ENCODE data around the gene CAPN1. TPM values are rescaled to one million over a fixed set of nuclear protein-coding genes. Genes with fewer than 3 reads are reported as not detected.

Gene CAPN1
- total and polyA plus RNA-seq, 12 donors, result 61.6 to 110 (median 84.8) TPM

DNA sequence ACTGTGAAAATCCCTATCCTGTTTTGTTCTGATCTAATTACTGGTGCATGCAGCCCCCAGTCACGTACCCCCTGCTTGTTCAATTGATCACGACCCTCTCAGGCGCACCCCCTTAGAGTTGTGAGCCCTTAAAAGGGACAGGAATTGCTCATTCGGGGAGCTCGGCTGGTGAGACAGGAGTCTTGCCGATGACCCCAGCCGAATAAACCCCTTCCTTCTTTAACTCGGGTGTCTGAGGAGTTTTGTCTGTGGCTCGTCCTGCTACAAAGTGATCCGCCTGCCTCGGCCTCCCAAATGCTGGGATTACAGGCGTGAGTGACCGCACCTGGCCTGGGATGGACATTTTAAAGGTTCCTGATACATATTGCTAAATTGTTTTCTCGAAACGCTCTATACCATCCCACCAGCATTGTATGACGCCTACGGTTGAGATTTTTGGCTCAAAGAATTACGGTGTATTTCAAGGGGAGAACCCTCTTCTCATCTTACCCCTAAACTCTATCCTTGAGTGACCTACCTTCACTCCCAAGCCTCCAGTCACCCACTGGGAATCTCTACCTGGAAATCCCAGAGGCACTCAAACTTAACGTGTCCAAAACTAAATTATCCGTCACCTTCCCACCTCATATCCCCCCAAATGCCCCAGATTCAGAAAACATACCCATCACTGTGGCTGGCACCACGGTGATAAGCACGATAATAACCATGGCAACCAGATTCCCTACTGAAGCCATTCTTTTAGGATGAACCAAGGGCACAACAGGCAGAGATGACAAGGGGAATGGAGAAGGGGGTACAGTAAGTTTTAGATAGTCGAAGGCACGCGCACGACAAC, 79.2 kb downstream of the CAPN1 start:
- peak overlapping the region; percentile 51 to 90 (median 74) for H3K4me3 ChIP-seq
- 62 to 64% methylated on average over 26 of the region's 26 CpGs for WGBS, 2 donors
- peak overlapping the region; percentile 63 to 96 (median 90) for H3K27ac ChIP-seq
- H3K36me3 ChIP-seq, result no peaks in the 10 kb centered on the region
- H3K9me3 ChIP-seq, result no peaks in the 10 kb centered on the region
- H3K4me1 ChIP-seq, result peaks cover 4 to 21% (median 11%) of the 10 kb centered on the region in 9 donors
- ATAC-seq, result peak in 1 of 8 donors; percentile 1
- TF ChIP-seq, protein P1, sequence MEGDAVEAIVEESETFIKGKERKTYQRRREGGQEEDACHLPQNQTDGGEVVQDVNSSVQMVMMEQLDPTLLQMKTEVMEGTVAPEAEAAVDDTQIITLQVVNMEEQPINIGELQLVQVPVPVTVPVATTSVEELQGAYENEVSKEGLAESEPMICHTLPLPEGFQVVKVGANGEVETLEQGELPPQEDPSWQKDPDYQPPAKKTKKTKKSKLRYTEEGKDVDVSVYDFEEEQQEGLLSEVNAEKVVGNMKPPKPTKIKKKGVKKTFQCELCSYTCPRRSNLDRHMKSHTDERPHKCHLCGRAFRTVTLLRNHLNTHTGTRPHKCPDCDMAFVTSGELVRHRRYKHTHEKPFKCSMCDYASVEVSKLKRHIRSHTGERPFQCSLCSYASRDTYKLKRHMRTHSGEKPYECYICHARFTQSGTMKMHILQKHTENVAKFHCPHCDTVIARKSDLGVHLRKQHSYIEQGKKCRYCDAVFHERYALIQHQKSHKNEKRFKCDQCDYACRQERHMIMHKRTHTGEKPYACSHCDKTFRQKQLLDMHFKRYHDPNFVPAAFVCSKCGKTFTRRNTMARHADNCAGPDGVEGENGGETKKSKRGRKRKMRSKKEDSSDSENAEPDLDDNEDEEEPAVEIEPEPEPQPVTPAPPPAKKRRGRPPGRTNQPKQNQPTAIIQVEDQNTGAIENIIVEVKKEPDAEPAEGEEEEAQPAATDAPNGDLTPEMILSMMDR (IDR thresholded peaks at IDR 0.05), result no peak
- intact Hi-C loops (cut with DNase I), result no loop called here
- H3K27me3 ChIP-seq, result no peaks in the 10 kb centered on the region
- DNase-seq, result no peak

Other genes starting within 250 kb of the CAPN1 start
- gene GPHA2, start 246.0 kb upstream of the CAPN1 start, total RNA-seq, result not detected
- gene GPHA2, start 246.0 kb upstream of the CAPN1 start, polyA plus RNA-seq, result not detected
- gene MAJIN, start 209.8 kb upstream of the CAPN1 start, total RNA-seq, result not detected
- gene MAJIN, start 209.8 kb upstream of the CAPN1 start, polyA plus RNA-seq, result not detected
- 10 to 100 TPM in 1 of 10 donors, 1 to 10 TPM in 8, under 1 TPM in 1; 0.66 to 31.8 (median 1.7) TPM for gene BATF2, start 185.0 kb upstream of the CAPN1 start, total RNA-seq
- gene BATF2, start 185.0 kb upstream of the CAPN1 start, polyA plus RNA-seq, result 1 to 10 TPM; 2.1 to 2.9 TPM
- 100 to 1,000 TPM in 9 of 10 donors, 10 to 100 TPM in 1; 92.6 to 144 (median 117) TPM for gene ARL2, start 167.8 kb upstream of the CAPN1 start, total RNA-seq
- gene ARL2, start 167.8 kb upstream of the CAPN1 start, polyA plus RNA-seq, result 100 to 1,000 TPM; 115 to 157 TPM
- 10 to 100 TPM; 11.4 to 21.8 (median 15.2) TPM for gene SNX15, start 154.5 kb upstream of the CAPN1 start, total RNA-seq
- gene SNX15, start 154.5 kb upstream of the CAPN1 start, polyA plus RNA-seq, result 10 to 100 TPM; 14.7 to 23.2 TPM
- 1 to 10 TPM; 3.8 to 9.3 (median 4.8) TPM for gene SAC3D1, start 140.7 kb upstream of the CAPN1 start, total RNA-seq
- gene SAC3D1, start 140.7 kb upstream of the CAPN1 start, polyA plus RNA-seq, result 10 to 100 TPM in 1 of 2 donors, 1 to 10 TPM in 1; 4.7 to 17.3 TPM
- 1 to 10 TPM; 2.1 to 6.8 (median 3.7) TPM for gene NAALADL1, start 123.4 kb upstream of the CAPN1 start, total RNA-seq
- gene NAALADL1, start 123.4 kb upstream of the CAPN1 start, polyA plus RNA-seq, result 1 to 10 TPM; 8.1 to 9.1 TPM
- gene CDCA5, start 97.9 kb upstream of the CAPN1 start, total RNA-seq, result 1 to 10 TPM in 5 of 10 donors, under 1 TPM in 5; 0.50 to 5.3 (median 1.0) TPM
- under 1 TPM; 0.45 to 0.80 TPM for gene CDCA5, start 97.9 kb upstream of the CAPN1 start, polyA plus RNA-seq
- 10 to 100 TPM; 21.5 to 27.7 (median 24.8) TPM for gene ZFPL1, start 97.7 kb upstream of the CAPN1 start, total RNA-seq
- 10 to 100 TPM; 32.8 to 49.2 TPM for gene ZFPL1, start 97.7 kb upstream of the CAPN1 start, polyA plus RNA-seq
- gene VPS51, start 85.7 kb upstream of the CAPN1 start, total RNA-seq, result 100 to 1,000 TPM in 6 of 10 donors, 10 to 100 TPM in 4; 79.2 to 123 (median 100) TPM
- gene VPS51, start 85.7 kb upstream of the CAPN1 start, polyA plus RNA-seq, result 100 to 1,000 TPM in 1 of 2 donors, 10 to 100 TPM in 1; 85.2 to 102 TPM
- gene TM7SF2, start 70.1 kb upstream of the CAPN1 start, total RNA-seq, result 10 to 100 TPM; 38.1 to 87.8 (median 69.5) TPM
- gene TM7SF2, start 70.1 kb upstream of the CAPN1 start, polyA plus RNA-seq, result 10 to 100 TPM; 18.5 to 83.6 TPM
- 1 to 10 TPM; 4.3 to 8.3 (median 6.5) TPM for gene ZNHIT2, start 64.2 kb upstream of the CAPN1 start, total RNA-seq
- gene ZNHIT2, start 64.2 kb upstream of the CAPN1 start, polyA plus RNA-seq, result 10 to 100 TPM; 16.5 to 17.5 TPM
- gene FAU, start 59.8 kb upstream of the CAPN1 start, total RNA-seq, result 100 to 1,000 TPM; 536 to 674 (median 617) TPM
- 1,000 to 10,000 TPM; 1,297 to 1,540 TPM for gene FAU, start 59.8 kb upstream of the CAPN1 start, polyA plus RNA-seq
- gene MRPL49, start 59.6 kb upstream of the CAPN1 start, total RNA-seq, result 10 to 100 TPM; 33.8 to 44.8 (median 39.9) TPM
- gene MRPL49, start 59.6 kb upstream of the CAPN1 start, polyA plus RNA-seq, result 10 to 100 TPM in 1 of 2 donors, 1 to 10 TPM in 1; 6.4 to 39.0 TPM
- 10 to 100 TPM; 24.1 to 34.0 (median 27.8) TPM for gene SYVN1, start 47.4 kb upstream of the CAPN1 start, total RNA-seq
- 10 to 100 TPM; 22.2 to 24.6 TPM for gene SYVN1, start 47.4 kb upstream of the CAPN1 start, polyA plus RNA-seq
- gene SPDYC, start 11.7 kb upstream of the CAPN1 start, total RNA-seq, result not detected
- not detected for gene SPDYC, start 11.7 kb upstream of the CAPN1 start, polyA plus RNA-seq
- gene POLA2, start 80.0 kb downstream of the CAPN1 start, total RNA-seq, result 1 to 10 TPM; 2.3 to 7.3 (median 3.8) TPM
- gene POLA2, start 80.0 kb downstream of the CAPN1 start, polyA plus RNA-seq, result 1 to 10 TPM; 8.6 to 9.4 TPM
- gene CDC42EP2, start 132.9 kb downstream of the CAPN1 start, total RNA-seq, result 10 to 100 TPM in 4 of 10 donors, 1 to 10 TPM in 6; 3.9 to 21.9 (median 9.0) TPM
- 10 to 100 TPM; 13.2 to 21.1 TPM for gene CDC42EP2, start 132.9 kb downstream of the CAPN1 start, polyA plus RNA-seq
- gene DPF2, start 151.9 kb downstream of the CAPN1 start, total RNA-seq, result 10 to 100 TPM; 37.4 to 63.4 (median 50.6) TPM
- gene DPF2, start 151.9 kb downstream of the CAPN1 start, polyA plus RNA-seq, result 10 to 100 TPM; 24.9 to 32.6 TPM
- under 1 TPM in 8 of 10 donors, not detected in 2; 0.11 to 0.87 (median 0.33) TPM for gene TIGD3, start 172.8 kb downstream of the CAPN1 start, total RNA-seq
- gene TIGD3, start 172.8 kb downstream of the CAPN1 start, polyA plus RNA-seq, result under 1 TPM; 0.19 to 0.80 TPM
- 10 to 100 TPM in 1 of 10 donors, 1 to 10 TPM in 9; 4.6 to 12.2 (median 8.3) TPM for gene SLC25A45, start 200.7 kb downstream of the CAPN1 start, total RNA-seq
- gene SLC25A45, start 200.7 kb downstream of the CAPN1 start, polyA plus RNA-seq, result 10 to 100 TPM in 1 of 2 donors, 1 to 10 TPM in 1; 3.1 to 10.7 TPM
- gene FRMD8, start 204.7 kb downstream of the CAPN1 start, total RNA-seq, result 10 to 100 TPM in 6 of 10 donors, 1 to 10 TPM in 4; 6.0 to 16.9 (median 12.2) TPM
- 10 to 100 TPM in 1 of 2 donors, 1 to 10 TPM in 1; 9.9 to 12.9 TPM for gene FRMD8, start 204.7 kb downstream of the CAPN1 start, polyA plus RNA-seq
- 100 to 1,000 TPM; 284 to 808 (median 432) TPM for gene NEAT1, start 240.9 kb downstream of the CAPN1 start, total RNA-seq
- 1,000 to 10,000 TPM in 1 of 2 donors, 100 to 1,000 TPM in 1; 103 to 1,899 TPM for gene NEAT1, start 240.9 kb downstream of the CAPN1 start, polyA plus RNA-seq